GM19372 (cell line): ENCODE measurements around the gene SH2D4B.
A peak's percentile ranks its signal among the peaks of the same experiment; 100 is the strongest.
"Not testable (repeated sequence)": the region's sequence is repeated elsewhere in the genome, so short reads cannot be mapped to it uniquely, and the experiment has no call there.

Experiments
- ATAC-seq: cut with Tn5 transposase; IDR thresholded peaks from one replicate; pipeline ENCODE4 v1.9.1; 2021; ENCODE audit warnings: mild to moderate bottlenecking, low read depth, moderate library complexity; ENCODE audit not compliant: unreplicated experiment

SH2D4B gene

GRCh38 chr10:80540981-80541750 is 3.5 kb downstream of the SH2D4B start:
- ATAC-seq: peak; percentile 54

- no peak for ATAC-seq
These were observed 4.4 kb downstream of the SH2D4B start for GRCh38 chr10:80542053-80542452.

GRCh38 chr10:80542652-80543318 is 5.1 kb downstream of the SH2D4B start:
- no peak for ATAC-seq

DNA sequence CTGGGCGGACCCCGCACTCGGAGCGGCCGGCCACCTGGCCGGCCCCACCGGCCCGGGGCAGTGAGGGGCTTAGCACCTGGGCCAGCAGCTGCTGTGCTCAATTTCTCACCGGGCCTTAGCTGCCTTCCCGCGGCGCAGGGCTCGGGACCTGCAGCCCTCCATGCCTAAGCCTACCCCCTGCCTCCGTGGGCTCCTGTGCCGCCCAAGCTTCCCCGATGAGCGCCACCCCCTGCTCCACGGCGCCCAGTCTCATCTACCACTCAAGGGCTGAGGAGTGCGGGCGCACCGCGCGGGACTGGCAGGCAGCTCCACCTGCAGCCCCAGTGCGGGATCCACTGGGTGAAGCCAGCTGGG is 5.6 kb downstream of the SH2D4B start:
- not testable (repeated sequence) for ATAC-seq

DNA sequence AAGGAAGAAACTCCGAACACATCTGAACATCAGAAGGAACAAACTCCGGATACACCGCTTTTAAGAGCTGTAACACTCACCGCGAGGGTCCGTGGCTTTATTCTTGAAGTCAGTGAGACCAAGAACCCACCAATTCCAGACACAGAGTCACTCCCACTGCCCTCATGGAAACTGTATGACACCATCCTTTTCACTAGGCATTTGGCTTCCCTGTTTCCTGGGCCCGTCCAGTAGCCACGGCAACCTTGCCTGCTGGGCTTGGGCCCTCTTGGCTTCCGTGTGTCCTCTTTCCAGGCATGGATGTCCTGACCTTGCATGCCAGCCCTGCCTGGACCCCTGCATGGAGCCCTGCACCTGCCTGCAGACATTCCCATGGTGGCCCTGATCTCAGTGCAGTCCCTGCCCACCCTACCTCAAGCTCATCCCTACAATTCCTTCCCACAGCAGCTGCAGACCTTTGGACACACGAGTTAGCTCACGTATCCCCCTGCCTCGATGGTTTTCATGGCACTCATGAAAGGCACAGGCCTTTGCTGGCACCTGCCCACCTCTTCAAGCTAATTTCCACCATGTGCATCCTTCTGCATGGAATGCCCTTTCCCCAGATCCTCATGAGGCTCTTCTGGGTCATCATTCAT is 6.7 kb downstream of the SH2D4B start:
- no peak for ATAC-seq

DNA sequence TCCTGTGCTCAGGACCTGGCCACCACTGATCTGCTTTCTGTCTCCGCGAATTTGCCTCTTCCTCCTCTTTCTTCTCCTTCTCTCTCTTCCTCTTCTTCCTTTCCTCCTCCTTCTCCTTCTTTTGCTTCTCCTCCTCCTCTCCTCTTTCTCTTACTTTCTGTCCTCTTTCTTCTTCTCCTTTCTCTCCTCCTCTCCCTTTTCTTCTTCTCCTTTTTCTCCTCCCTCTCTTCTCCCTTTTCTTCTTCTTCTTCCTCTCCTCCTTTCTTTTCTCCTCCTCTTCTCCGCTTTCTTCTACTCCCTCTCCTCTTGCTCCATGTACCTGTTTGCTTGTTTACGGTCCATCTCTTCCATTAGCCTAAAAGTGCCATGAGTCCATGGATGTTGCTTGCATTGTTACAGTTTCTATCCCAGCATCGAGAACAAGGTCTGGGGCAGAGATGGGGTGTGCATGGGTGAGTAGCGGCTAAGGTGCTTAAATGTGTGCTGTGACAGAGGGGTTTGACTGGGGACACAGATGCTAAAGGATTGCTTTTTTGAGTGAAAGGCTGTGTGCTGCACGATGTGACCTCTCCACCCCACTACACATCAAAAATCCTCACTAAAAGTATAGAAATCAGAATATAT is 7.7 kb downstream of the SH2D4B start:
- ATAC-seq: no peak

- ATAC-seq: no peak
These were observed 14.5 kb downstream of the SH2D4B start for GRCh38 chr10:80552151-80552646.

DNA sequence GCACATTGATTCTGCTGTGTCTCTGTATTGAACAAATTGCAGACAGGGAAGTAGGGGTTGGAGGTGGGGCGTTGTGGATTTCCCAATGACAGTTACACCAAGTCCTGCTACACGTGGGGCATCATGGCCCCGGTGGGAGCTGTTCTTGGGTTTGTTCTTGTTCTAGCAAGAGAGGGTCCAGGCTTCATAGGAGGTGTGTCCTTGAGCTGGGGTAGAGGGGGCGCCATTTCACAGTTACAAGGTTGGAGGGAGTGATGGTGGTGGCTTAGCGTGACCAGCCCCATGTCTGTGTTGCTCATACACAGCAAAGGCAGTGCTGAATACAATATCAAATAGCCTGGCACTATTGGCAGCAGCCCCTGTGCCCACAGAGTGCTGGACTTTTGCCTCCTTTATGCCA is 15.7 kb downstream of the SH2D4B start:
- ATAC-seq: no peak

DNA sequence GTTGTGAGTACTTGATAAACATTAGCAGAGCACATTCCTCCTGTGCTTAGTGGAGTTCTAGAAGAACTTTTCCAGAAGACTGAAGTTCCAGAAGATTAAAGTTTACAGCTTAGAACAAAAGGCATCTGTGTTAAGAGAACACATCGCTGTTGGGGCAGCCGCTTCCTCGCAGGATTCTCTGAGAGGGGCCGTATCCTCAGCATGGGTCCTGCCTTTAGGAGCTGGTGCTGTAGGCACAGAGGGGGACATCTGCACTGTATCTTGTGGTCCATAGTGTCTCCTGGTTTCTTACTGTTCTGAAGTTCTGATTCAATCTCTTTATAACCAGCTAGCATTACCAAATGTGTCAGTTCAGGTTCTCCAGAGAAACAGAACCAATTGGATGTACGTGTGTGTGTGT is 16.3 kb downstream of the SH2D4B start:
- ATAC-seq: no peak

GRCh38 chr10:80555415-80555814 is 17.7 kb downstream of the SH2D4B start:
- no peak for ATAC-seq

DNA sequence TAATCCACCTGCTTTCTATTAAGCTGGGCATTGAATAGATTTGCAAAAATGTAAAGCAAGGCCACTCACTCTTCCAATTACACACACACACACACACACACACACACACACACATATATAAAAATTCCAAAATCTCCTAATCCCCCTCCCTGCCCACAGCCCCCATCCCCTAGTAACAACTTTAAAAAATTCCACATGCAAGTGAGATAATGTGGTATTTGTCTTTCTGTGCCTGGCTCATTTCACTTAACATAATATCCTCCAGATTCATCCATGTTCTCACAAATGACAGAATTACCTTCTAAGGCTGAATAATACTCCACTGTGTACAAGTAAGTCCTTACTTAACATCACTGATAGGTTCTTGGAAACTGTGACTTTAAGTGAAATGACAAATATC is 24.2 kb downstream of the SH2D4B start:
- no peak for ATAC-seq

GRCh38 chr10:80567292-80567691 is 29.6 kb downstream of the SH2D4B start:
- no peak for ATAC-seq

DNA sequence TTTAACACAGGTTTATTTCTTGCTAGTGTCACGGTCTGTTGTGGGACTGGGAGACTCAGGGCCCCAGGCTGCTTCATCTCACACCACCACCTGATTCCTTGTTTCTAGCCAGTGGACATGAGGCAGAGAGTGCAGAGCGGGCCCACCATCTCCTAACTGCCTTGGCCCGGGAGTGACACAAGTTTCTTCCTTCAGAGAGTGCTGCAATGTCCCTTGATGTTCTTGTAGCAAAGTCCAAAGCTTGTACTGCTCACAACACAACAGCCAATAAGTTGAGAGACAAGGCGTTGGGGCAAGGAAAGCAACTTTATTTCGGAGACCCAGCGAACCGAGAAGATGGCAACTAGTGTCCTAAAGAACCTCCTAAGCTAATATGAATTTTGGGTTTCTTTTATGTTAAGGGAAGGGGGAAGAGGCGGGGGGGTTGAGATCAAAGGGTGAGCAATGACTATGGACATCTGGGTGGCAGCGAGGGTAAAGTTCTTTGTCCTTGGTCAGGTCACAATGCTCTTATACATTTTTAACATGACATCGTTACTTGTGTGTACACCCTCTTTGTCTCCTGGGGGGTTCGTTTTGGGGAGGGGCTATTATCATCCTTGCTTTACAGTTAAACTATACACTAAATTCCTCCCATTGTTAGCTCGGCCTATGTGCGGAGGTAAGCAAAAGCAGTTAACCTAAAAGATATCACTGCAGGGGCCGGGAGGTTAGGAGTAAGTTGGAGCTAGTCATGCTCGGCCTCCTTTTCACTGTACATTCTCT is 31.6 kb downstream of the SH2D4B start:
- ATAC-seq: no peak

DNA sequence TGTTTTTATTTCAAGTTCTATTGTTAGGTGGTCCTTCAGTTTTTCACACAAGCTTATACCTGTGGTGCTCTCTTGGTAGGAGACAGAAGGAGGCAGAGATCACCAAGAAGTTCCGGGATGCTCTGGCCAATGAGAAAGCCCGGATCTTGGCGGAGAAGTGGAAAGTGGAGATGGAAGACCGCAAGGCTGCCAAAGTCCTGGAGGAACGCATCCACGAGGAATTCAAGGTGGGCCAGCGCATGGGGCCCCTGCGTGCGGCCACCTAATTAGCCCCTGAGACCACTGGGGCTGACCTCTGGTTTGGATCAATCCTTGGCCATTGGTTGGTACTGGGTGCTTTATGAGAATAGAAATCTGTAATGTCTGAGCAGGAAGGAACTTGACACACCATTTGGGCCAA is 33.6 kb downstream of the SH2D4B start:
- ATAC-seq: no peak

DNA sequence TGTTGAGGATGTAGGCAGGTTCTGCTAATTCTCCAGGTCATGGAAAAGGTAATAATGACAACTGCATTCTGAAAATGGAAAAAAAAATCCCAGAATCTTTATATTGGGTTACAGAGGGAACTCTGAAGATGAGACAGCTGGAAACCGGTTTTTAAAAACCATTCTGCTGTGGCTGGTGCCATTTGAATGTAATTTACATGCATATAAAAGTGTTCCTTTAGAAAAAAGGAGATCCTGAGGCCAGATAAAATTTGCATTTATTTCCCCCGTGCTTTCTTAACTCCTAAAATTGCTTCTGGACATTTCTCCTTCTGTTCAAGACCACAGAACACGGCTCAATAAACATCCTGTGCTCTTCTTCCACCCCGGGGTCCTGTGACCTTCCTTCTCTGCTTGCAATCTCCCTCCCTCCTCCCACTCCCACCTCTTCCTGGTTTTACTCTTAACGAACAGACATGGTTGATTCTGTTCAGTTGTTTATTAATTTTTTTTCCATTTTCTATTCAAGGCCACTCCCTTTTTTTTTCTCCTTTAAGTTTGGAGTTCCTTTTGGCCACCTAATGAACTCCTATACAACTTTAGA is 41.6 kb downstream of the SH2D4B start:
- ATAC-seq: no peak

GRCh38 chr10:80579849-80580637 is 42.3 kb downstream of the SH2D4B start:
- ATAC-seq: no peak

GRCh38 chr10:80580638-80581468 is 43.2 kb downstream of the SH2D4B start:
- no peak for ATAC-seq

GRCh38 chr10:80581469-80581835 is 43.8 kb downstream of the SH2D4B start:
- no peak for ATAC-seq
